Panc1 (cell line): ENCODE results near the gene PRR36. TPM values are rescaled to one million over a fixed set of nuclear protein-coding genes. Genes with fewer than 3 reads are reported as not detected.
"Not testable (repeated sequence)": the region's sequence is repeated elsewhere in the genome, so short reads cannot be mapped to it uniquely, and the experiment has no call there.

Experiments
- ATAC-seq: fragments of 200-7000 bp; cut with Tn5 transposase; 2 replicates; pipeline ENCODE4 v1.9.1; 2020; ENCODE audit warnings: mild to moderate bottlenecking, moderate library complexity
- BruUV-seq: library from RNA; stranded (reverse); fragments of 400-500 nt; replicated peaks from 2 replicates; lab custom pipeline; 2021; lab: Mats Ljungman, UMichigan
- CTCF ChIA-PET: fragments of 300-600 bp; sonication (Branson Sonifier 250); formaldehyde crosslinking; loops from one replicate; lab custom pipeline; 2022; ENCODE audit warnings: antibody characterized with exemption; lab: Charles Lee
- POLR2A ChIA-PET: fragments of 300-600 bp; sonication (Branson Sonifier 250); formaldehyde crosslinking; loops from one replicate; lab custom pipeline; 2022; ENCODE audit warnings: antibody characterized with exemption; lab: Charles Lee
- DNase-seq: peaks from one replicate; pipeline ENCODE4 v3.0.0-alpha.2; 2010; ENCODE audit warnings: low read depth, low spot score
- H3K27ac ChIP-seq: 2 replicates; pipeline ENCODE4 v1.5.1; 2011; ENCODE audit warnings: mild to moderate bottlenecking, low read length, inconsistent platforms
- H3K27me3 ChIP-seq: fragments of 200-500 bp; sonication (Bioruptor generic); 2 replicates; pipeline ENCODE4 v1.6.0; 2014; ENCODE audit warnings: low read length, inconsistent platforms; ENCODE audit not compliant: control insufficient read depth, insufficient read depth
- H3K36me3 ChIP-seq: fragments of 200-500 bp; sonication (Bioruptor generic); 2 replicates; pipeline ENCODE4 v1.5.1; 2014; ENCODE audit warnings: inconsistent platforms, mild to moderate bottlenecking, low read length, moderate library complexity; ENCODE audit not compliant: control insufficient read depth, insufficient read depth
- H3K4me1 ChIP-seq: 2 replicates; pipeline ENCODE4 v1.5.1; 2011; ENCODE audit warnings: inconsistent platforms, mild to moderate bottlenecking, low read length, moderate library complexity; ENCODE audit not compliant: control insufficient read depth, insufficient read depth
- H3K4me3 ChIP-seq, 2 experiments: 2 replicates each; pipeline ENCODE4 v1.5.1; 2011 to 2012; ENCODE audit warnings: low read depth in 2 of 2, low read length in 2 of 2, mild to moderate bottlenecking in 2 of 2, inconsistent platforms in 1 of 2, moderate library complexity in 1 of 2
- H3K9me3 ChIP-seq: fragments of 200-500 bp; sonication (Bioruptor generic); 2 replicates; pipeline ENCODE4 v1.5.1; 2014; ENCODE audit warnings: low read depth, mild to moderate bottlenecking, inconsistent platforms, low read length, moderate library complexity; ENCODE audit not compliant: control insufficient read depth, insufficient read depth
- CTCF ChIP-seq: fragments of 450-650 bp; IDR thresholded peaks from 2 replicates; pipeline ENCODE4 v1.5.1; 2017; ENCODE audit warnings: mild to moderate bottlenecking
- POLR2AphosphoS5 ChIP-seq: IDR thresholded peaks from 2 replicates; pipeline ENCODE4 v1.6.1; 2012; ENCODE audit warnings: mild to moderate bottlenecking, low read depth, low read length, moderate library complexity
- REST ChIP-seq, 2 experiments: IDR thresholded peaks; 2 replicates each; pipeline ENCODE4 v1.6.1; 2011 to 2012; ENCODE audit warnings: low read depth in 2 of 2, control low read depth in 1 of 2, low read length in 1 of 2, mild to moderate bottlenecking in 1 of 2, moderate library complexity in 1 of 2; ENCODE audit not compliant: insufficient read depth in 1 of 2
- SIN3A ChIP-seq: IDR thresholded peaks from 2 replicates; pipeline ENCODE4 v1.6.1; 2012; ENCODE audit warnings: low read depth, mild to moderate bottlenecking, low read length, moderate library complexity, borderline replicate concordance; ENCODE audit not compliant: insufficient read depth
- TCF7L2 ChIP-seq: IDR thresholded peaks from 2 replicates; pipeline ENCODE4 v1.6.1; 2011; ENCODE audit warnings: mild to moderate bottlenecking, low read depth, low read length, inconsistent platforms
- in situ Hi-C: cut with HindIII; loops from 2 replicates; pipeline ENCODE4 v1.10.0; 2016; ENCODE audit warnings: low sequenced_read_pairs, low pct_unique_long_range_greater_than_20kb
- intact Hi-C: fragments of 100-400 bp; cut with micrococcal nuclease; formaldehyde crosslinking; loops from one replicate; pipeline ENCODE4 v1.10.0; 2022; ENCODE audit not compliant: unreplicated experiment
- total RNA-seq: library from RNA; stranded (reverse); gene quantifications from one replicate; pipeline ENCODE4 v1.2.1, GENCODE V29; 2021; ENCODE audit not compliant: unreplicated experiment

The PRR36 gene
- total RNA-seq, 1 experiment from 2014 or later = 3.7 TPM

- ATAC-seq, DNase-seq, H3K9me3 ChIP-seq, in situ Hi-C loops, H3K27ac ChIP-seq, H3K36me3 ChIP-seq, H3K27me3 ChIP-seq, H3K4me3 ChIP-seq, BruUV-seq, intact Hi-C loops, H3K4me1 ChIP-seq, POLR2A ChIA-PET, CTCF ChIA-PET: not testable (repeated sequence)
These were observed 19.3 kb upstream of the PRR36 start for GRCh38 chr19:7893362-7894101.

- DNase-seq (no peak), ATAC-seq (no peak)
- TSS peak; percentile 90 for BruUV-seq
- ChIA-PET CTCF (interaction anchor here (0.9 kb wide), 1 partner anchor 208 kb away, joined by 3 read pairs; the partner anchor contains the start of gene TRAPPC5), POLR2A (no interaction called here)
- intact Hi-C loops (no loop called here), in situ Hi-C loops (no loop called here)
- TF ChIP-seq SIN3A (no peak), REST (IDR thresholded peaks at IDR 0.05; ENCODE audit: insufficient read depth in 1 of 2, low read depth in 2 of 2, low read length in 1 of 2) (no peak)
- Histone ChIP-seq H3K36me3 (peaks cover 3% of the 10 kb centered on the region; the same call in 1 of the 2 replicates), H3K9me3 (no peaks in the 10 kb centered on the region), H3K4me1 (no peaks in the 10 kb centered on the region), H3K4me3 (peak overlapping the region; percentile 45 to 46), H3K27me3 (no peaks in the 10 kb centered on the region), H3K27ac (peak overlapping the region; percentile 59)
These were observed 14.6 kb upstream of the PRR36 start for GRCh38 chr19:7888826-7889217.

- no peak for TF ChIP-seq CTCF
- TF ChIP-seq POLR2AphosphoS5 = 0 out of 2 replicates have a peak, but pooled peaks have one; percentile 26
- no peak for TF ChIP-seq TCF7L2
- no peak for TF ChIP-seq REST (IDR thresholded peaks at IDR 0.05; ENCODE audit: insufficient read depth in 1 of 2, low read depth in 2 of 2, low read length in 1 of 2)
- no peak for TF ChIP-seq SIN3A
- in situ Hi-C loops = no loop called here
- no peaks in the 10 kb centered on the region for H3K9me3 ChIP-seq
- no peaks in the 10 kb centered on the region for H3K4me1 ChIP-seq
- H3K4me3 ChIP-seq = peak within 1 kb of the TSS; percentile 45 to 46
- ChIA-PET CTCF (no interaction called here), POLR2A (interaction anchor here (0.7 kb wide), 1 partner anchor 27 kb away, joined by 3 read pairs; no protein-coding TSS in a partner anchor)
- peak within 1 kb of the TSS; percentile 59 for H3K27ac ChIP-seq
- intact Hi-C loops = no loop called here
- no TSS peak for BruUV-seq
- ATAC-seq (peak; percentile 97), DNase-seq (no peak)
- no peaks in the 10 kb centered on the region for H3K27me3 ChIP-seq
- peaks cover 3% of the 10 kb centered on the region; the same call in 1 of the 2 replicates for H3K36me3 ChIP-seq
These were observed 14.1 kb upstream of the PRR36 start, which contains the start of gene LRRC8E for GRCh38 chr19:7888145-7888825. TSS of gene LRRC8E (plus strand) at chr19:7888510. CDS start at chr19:7895604, 7,094 bp downstream.
